Right renal cortex interstitium (tissue), 3 donors: ENCODE measurements around the gene KCNMB1. TPM values are rescaled to one million over a fixed set of nuclear protein-coding genes. Genes with fewer than 3 reads are reported as not detected.

Experiments used
- DNase-seq, 3 donors: peaks; one replicate each; pipeline ENCODE4 v3.0.0-alpha.2; 2013; ENCODE audit warnings: low read depth in 3 of 3, low spot score in 2 of 3
- polyA plus RNA-seq, 3 donors: library from polyadenylated mRNA; unstranded; fragments of 120-200 nt; gene quantifications; one replicate each; pipeline ENCODE4 v1.2.1, GENCODE V29; 2013; ENCODE audit not compliant: insufficient read length in 3 of 3

The KCNMB1 gene
- polyA plus RNA-seq, 3 donors: 1.1 to 1.5 (median 1.3) TPM

DNA sequence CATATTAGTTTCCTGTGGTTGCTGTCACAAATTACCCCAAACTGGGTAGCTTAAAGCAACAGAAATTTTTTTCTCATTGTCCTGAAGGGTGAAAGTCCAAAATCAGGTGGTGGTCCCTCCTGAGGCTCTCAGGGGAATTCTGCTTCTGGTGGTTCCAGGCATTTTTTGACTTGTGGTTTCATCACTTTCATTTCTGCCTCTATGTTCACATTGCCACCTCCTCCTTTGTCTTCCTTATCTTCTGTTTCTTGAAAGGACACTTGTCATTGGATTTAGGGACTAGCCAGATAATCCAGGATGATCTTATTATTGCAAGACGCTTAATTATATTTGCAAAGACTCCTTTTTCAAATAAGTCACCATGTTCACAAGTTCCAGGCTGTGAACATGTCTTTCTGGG lies 43.2 kb downstream of the KCNMB1 start:
- DNase-seq: no peak

DNA sequence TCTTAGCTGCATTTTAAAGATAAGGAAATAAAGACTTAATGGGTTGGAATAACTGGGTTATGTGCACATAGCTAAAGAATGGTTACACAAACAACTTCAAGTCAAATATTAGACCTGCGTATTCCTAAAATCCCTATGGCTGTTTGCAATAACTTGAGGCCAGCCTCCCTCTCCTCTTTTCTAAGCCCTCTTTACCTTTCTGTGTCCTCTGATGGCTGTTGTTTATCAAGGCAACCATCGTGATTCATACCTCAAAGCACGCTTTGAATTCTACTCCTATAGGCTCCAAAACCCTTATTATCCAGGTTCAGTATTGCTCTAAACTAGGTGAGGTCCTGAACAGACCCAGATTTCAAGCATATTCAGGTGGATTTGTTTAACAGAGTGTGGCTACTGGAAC lies 46.0 kb downstream of the KCNMB1 start:
- no peak for DNase-seq

DNA sequence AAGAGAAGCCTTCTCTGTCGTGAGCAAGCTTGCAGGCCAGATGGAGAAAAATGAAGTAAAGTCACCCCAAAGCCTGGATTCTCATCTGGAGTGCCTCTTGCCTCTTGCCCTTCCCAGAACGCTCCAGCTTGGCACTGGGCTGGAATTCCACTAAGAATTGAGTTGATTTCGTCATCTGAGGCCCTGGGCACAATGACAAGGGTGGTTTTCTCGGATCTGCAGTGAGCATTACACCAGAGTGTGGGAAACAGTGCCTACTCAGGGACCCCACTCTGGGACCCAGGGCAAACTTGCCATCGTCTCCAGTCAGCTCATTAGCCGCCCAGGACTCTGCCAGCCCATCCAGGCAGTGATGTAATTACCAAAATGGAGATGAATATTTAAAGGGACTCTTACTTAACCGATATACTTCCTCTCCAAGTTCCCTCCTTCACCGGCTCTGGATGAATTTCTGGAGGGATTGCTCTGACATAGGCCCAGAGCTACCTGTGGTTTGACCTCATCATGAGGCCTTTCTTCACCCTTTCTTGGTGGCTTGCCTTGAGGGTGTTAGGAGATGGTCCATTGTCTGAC lies 46.9 kb downstream of the KCNMB1 start:
- no peak for DNase-seq

DNA sequence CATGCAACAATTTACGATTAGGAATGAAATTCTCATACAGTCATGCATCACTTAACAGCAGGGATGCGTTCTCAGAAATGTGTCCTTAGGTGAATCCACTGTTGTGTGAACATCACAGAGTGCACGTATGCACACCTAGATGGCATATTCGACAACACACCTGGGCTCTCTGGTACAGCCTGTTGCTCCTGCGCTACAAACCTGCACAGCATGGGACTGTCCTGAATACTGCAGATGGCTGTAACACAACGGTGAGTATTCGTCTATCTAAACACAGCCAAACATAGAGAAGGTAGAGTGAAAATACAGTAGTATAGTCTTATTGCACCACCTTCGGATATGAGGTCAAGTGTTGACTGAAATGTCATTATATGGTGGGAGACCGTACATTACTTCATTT lies 47.6 kb downstream of the KCNMB1 start:
- no peak for DNase-seq

DNA sequence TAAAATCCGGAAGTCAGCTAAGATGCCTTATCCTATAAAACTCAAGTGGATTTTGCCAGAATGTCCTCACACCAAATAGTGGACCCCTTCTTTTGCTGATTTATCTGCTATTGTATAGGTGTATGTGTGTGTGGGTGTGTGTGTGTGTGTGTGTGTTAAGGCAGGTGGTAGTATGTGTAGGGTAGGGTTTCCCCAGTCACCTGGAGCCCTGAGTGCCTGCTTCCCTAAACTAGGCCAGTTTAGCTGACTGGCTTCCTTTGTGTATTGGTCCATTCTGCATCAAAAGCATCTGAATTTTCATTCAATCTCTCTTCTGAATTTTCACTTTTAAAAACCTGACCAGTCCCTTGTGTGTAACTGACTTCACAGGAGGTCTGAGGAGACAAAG lies 49.4 kb downstream of the KCNMB1 start:
- DNase-seq: no peak

DNA sequence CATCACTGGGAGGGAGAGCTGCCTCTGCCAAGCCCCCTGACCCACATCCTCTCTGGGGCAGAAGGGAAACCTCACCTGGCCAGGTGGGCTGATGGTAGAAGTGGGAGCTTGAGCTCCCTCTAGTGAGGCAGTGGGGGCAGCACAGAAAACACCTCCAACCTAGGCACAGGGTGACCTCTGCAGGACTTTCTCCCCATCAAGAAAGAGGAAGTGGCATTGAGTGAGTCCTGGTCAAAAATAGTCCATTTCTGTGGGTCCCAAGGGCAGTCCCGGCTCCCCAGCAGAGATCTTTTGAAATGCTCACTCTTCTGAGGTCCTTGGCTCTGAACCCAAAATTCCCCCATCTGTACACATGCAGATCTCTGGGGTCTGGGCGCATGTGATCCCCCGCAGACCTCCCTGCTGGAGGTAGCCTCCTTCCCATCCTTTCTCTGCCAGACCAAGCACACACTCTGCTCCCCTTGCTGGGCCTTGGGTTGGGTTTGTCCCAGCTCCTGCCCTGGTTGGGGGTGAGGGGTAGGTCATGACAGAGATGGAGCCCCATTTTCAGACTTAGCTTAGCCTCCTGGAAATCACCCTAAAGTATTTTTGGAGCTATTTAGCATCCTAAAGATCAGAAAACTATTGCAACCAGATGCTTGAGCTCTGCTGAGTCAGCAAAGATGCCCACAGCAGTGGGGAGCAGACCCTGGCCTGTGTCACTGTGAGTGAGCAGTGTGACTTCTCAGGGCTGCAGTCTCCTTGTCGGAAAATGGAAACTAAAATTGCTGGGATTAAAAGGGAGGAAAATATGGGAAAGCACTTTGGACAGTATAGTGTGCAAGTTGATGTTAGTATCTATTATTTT lies 50.0 kb downstream of the KCNMB1 start:
- no peak for DNase-seq

DNA sequence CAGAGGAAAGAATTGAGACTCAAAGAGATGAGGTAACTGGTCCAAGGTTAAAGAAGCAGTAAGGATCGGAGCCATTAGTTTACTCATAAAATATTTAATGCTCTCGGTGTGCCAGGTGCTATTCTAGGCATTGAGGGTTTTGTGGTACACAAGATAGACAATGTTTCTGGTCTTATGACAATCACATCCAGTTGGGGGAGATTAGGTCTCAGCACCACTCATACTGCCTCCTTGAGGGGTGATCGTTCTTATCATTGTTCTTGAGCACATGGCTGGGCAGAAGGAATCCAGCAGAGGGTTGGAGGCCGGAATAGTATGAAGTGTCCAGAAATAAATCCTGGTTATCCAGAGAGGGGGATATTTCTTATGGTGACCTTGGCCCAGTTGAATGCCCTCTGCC lies 50.9 kb downstream of the KCNMB1 start:
- DNase-seq: no peak

DNA sequence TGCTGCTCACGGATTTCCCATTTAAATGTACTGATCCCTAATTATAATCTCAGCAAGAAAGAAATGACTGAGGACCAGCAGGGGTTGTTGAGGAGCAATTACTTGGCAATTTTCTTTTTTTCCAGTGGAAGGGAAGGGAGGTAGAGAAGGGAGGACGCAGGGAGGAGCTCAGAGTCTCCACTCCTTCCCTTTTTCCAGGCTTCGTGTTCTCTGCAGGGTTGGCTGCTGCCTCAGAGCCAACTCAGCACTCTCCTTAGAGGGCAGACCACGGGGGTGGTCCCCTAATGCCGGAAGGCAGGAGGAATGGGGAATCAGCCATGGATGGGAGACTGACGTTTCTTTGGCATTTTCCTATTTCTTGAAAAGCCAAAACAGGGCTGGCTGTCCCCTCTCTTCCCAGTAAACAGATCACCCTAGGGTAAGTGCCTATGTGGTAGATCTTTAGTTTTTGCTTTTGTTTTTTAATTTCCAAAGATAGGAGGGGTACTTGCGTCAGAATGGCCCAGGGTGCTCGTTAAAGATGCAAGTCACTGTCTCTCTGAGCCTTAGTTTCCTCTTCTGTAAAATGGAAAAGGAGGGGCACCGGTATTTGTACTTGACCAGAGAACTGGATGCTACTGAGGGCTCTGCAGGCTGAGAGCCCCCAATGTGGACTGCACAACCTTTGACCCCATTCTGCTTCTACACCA lies 52.0 kb downstream of the KCNMB1 start:
- no peak for DNase-seq

DNA sequence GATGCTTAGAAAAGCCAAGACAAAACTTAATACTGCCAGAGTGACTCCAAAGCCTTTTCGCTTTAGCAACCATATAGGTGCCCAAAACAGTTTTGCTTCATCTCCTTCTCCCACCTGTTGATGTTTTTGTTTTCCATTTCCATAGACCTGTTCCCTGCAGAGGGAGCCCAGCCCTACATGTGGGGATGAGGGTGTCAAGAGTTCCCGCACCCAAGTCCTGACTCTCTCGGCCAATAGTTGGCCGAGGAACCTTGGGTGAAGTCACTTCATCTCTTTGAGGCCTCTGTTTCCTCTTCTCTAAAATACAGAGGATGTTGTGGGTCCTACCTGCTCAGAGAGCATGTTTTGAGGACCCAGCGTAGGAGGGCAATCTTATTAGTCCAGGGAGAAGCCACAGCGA lies 53.1 kb downstream of the KCNMB1 start:
- DNase-seq: no peak

DNA sequence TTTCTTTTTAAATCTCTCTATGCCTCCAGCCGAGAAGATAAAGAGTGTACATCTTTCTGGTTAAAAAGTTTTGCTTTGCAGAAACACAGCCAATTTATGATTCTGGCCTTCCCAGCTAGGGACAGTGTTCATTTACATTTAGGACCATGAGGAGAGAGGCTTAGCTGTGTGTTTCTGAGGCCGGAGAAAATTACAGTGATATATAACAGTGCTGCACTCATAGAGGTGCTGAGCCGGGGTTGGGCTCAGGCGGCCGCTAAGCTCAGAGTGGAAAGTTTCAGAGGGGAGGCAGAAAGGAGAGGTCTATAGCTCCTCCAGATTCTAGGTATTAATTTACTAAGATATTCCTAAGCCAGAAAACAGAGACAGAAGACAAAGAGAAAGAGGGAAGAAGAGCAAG lies 54.5 kb downstream of the KCNMB1 start:
- DNase-seq: no peak

DNA sequence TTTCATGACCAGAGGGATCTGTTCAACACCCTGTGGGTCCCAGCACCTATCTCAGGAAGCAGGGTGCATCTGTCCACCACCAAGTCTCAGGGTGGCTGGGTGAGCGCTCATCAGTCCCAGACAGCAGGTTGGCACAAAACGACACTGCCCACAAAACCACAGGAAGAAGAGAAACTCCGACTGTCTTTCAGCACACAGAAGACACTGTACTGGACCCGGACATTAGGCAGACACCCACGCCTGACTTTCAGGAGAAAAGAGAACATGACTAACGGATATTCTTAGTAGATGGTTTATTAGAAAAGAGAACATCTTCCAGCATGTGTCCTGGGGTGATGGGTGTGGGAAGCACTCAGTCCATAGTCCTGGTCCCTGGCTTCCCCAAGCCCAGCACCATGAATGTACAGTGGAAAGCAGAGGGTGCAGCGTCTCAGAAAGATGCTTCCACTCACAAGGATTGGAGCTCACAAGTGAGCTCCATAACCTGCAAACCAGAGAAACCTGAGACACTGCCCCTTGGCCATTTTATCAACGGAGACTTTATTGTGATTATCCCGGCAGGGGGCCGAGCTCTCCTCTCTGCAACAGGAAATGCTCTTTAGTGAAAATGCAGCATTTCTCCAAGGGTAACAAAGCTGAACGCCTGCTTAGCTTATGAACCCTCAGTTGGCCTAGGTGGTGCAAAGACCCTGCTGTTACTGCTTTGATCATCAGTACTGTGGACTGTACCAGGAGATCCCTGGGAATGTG lies 55.8 kb downstream of the KCNMB1 start:
- no peak for DNase-seq

DNA sequence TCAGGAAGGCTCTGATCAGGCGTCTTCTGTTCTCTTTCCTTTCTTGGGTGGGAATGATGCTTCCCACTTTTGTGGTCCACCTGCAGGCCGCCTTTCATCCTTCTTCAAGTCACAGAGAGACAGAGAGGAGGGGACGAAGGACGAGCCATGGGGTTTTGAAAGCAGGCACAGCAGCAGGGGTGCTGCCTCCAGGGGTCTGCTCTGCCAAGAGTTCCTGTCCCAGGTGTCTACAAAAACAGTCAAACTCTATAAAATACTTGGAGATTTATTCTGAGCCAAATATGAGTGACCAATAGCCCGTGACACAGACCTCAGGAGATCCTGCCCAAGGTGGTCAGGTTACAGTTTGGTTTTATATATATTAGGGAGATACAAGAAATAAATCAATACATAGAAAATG lies 57.1 kb downstream of the KCNMB1 start:
- no peak for DNase-seq

DNA sequence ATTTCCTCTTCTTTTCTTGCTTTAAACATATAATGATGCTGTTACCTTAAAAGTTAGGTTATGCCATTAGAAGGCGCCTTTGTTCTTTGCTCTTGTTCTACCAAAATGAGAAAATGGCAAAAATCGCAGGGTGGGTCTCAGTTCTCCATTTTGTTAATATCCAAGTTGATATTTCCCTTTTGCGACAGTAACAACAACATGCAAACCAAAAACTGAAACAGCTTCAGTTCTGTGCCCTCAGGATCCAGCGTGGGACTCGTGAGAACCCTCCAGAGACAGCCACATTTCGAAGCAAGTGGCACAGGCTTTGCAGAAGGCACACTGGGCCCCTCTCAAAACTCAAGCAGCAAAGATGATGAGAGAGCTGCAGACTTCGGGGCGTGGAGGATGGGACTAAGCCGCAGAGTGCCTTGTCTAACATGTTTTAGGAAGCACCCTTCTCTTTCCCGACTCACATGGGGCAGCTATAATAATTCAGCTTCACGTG lies 58.6 kb downstream of the KCNMB1 start:
- no peak for DNase-seq

DNA sequence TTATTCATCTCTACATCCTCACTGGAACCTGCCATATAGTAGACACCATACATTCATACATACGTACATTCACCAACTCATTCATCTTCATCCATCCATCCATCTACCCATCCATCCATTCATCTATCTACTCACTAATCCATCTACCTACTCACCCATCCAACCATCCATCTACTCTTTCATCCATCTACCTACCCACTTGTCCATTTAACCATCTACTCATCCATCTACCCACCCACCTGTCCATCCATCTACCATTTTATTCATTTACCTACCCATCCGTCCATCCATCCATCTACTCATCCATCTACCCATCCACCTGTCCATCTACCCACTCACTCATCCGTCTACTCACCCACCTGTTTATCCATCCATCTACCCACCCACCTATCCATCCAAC lies 59.6 kb downstream of the KCNMB1 start:
- DNase-seq: no peak

DNA sequence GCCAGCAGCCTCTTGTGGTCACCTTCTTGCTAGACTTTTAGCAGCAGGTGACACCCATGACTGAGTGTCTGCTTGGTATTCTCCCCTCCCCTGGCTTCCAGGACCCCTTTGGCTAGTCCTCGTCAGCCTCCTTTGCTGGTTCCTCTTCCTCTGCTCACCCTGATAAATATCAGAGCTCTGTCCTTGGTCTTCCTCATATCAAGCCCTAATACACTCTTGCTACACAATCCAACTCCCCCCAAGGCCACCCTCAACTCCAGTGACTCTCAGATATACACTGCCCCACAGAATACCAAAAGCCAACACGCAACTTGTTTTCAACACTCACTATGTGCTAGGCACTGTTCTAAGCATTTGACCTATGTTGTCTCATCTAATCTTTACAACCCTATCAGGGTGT lies 61.3 kb downstream of the KCNMB1 start:
- DNase-seq: no peak

DNA sequence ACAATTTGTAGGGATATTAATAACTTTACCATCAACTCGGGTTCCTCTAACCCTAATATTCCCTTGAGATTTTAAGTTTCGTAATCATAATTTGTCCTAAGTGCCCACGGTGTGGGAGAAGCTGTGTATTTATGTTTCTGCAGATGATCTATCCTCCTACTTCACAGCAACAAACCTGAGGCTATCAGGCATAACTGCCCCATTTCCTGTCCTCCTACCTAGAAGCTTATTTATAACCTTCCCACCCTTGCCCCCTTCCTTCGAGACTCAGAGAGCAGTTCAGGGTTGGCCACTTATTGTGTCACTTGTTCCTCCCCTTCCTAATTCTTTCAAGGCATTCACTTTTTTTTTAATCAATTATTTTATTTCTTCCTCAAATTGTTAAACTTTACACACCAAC lies 62.0 kb downstream of the KCNMB1 start:
- no peak for DNase-seq

Other genes with a start within 250 kb of the KCNMB1 start
- under 1 TPM in 2 of 3 donors, not detected in 1; 0.11 to 0.15 TPM for gene C5orf58, start 156.4 kb downstream of the KCNMB1 start, polyA plus RNA-seq
- gene LCP2, start 91.6 kb downstream of the KCNMB1 start, polyA plus RNA-seq: 1 to 10 TPM; 2.3 to 4.0 (median 3.0) TPM
- 10 to 100 TPM; 11.7 to 13.9 (median 13.7) TPM for gene KCNIP1, start 114.7 kb upstream of the KCNMB1 start, polyA plus RNA-seq